ACC112 (cell line): Measurements from ENCODE around the gene DLG3.
A peak's percentile ranks its signal among the peaks of the same experiment; 100 is the strongest.
"Not testable (repeated sequence)": the region's sequence is repeated elsewhere in the genome, so short reads cannot be mapped to it uniquely, and the experiment has no call there.

Experiments used
- H2AFZ ChIP-seq: fragments of 200-600 bp; sonication (generic); one replicate; pipeline ENCODE4 v1.6.0; 2017; ENCODE audit warnings: antibody characterized with exemption, low read length; ENCODE audit not compliant: unreplicated experiment
- H3K27ac ChIP-seq: fragments of 200-600 bp; sonication (generic); 2 replicates; pipeline ENCODE4 v1.5.1; 2014; ENCODE audit warnings: low read depth, mild to moderate bottlenecking, antibody characterized with exemption, low read length, moderate library complexity
- H3K27me3 ChIP-seq: fragments of 200-600 bp; sonication (generic); 2 replicates; pipeline ENCODE4 v1.6.1; 2014; ENCODE audit warnings: mild to moderate bottlenecking, antibody characterized with exemption, low read length, moderate library complexity, mixed read lengths; ENCODE audit not compliant: insufficient read depth
- H3K36me3 ChIP-seq: fragments of 200-600 bp; sonication (generic); 2 replicates; pipeline ENCODE4 v1.6.1; 2016; ENCODE audit warnings: mild to moderate bottlenecking, antibody characterized with exemption, low read length, moderate library complexity, mixed read lengths; ENCODE audit not compliant: insufficient read depth
- H3K4me1 ChIP-seq: fragments of 200-600 bp; sonication (generic); one replicate; pipeline ENCODE4 v1.6.1; 2016; ENCODE audit warnings: low read length, mixed read lengths; ENCODE audit not compliant: insufficient read depth, unreplicated experiment, control insufficient read depth
- H3K4me3 ChIP-seq: fragments of 200-600 bp; sonication (generic); 2 replicates; pipeline ENCODE4 v1.5.1; 2014; ENCODE audit warnings: mild to moderate bottlenecking, low read depth, low read length
- H3K79me2 ChIP-seq: fragments of 200-600 bp; sonication (generic); one replicate; pipeline ENCODE4 v1.6.0; 2016; ENCODE audit warnings: low read length; ENCODE audit not compliant: control insufficient read depth, unreplicated experiment, insufficient read depth

The DLG3 gene

GRCh38 chrX:70488856-70489255 lies 44.2 kb downstream of the DLG3 start:
- Histone ChIP-seq H3K4me1 (no peaks in the 10 kb centered on the region), H3K79me2 (no peaks in the 10 kb centered on the region), H2AFZ (no peak overlapping the region), H3K36me3 (no peaks in the 10 kb centered on the region), H3K4me3 (no peak overlapping the region), H3K27ac (no peak overlapping the region), H3K27me3 (no peaks in the 10 kb centered on the region)

DNA sequence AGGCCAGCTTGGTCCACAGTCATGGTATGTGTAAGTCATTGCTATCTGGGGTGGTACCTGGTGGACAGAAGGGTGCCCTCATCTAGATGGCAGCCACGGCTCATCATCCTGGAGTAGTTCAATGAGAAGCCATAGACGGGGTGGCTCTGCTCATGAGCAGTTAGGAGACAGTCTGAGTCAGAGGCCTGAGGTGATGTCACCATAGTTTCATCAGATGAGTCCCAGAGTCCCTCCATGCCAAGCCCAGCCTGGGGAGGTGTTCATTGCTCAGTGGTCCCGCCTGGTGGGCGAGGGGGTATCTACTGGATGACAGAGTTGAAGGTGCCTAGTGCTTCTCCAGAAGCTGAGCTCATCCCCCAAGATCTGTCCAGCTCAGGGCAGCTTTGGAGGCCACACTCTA lies 49.8 kb downstream of the DLG3 start:
- Histone ChIP-seq H2AFZ (no peak overlapping the region), H3K36me3 (no peaks in the 10 kb centered on the region), H3K79me2 (no peaks in the 10 kb centered on the region), H3K27me3 (no peaks in the 10 kb centered on the region), H3K27ac (no peak overlapping the region), H3K4me3 (no peak overlapping the region), H3K4me1 (no peaks in the 10 kb centered on the region)

DNA sequence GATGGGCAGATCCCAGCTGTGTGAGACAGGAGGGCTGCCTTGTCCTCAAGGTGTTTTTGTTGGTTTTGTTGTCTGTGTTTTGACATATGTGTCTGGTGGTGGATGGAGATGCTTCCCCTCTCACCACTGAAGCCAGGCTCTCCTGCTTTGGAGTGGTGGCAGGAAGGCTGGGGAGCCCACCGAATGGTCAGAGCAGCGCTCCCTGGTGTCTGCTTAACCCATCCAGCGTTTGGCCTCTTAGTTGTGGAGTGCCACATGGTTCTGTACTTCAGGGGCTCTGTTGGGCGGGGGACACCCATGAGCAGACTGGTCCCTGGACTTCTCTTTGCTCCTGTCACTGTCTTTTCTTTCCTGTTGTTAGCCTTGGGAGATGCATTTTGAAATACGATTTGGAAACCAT lies 51.9 kb downstream of the DLG3 start:
- Histone ChIP-seq H3K4me3 (no peak overlapping the region), H2AFZ (no peak overlapping the region), H3K79me2 (no peaks in the 10 kb centered on the region), H3K36me3 (no peaks in the 10 kb centered on the region), H3K27me3 (no peaks in the 10 kb centered on the region), H3K27ac (no peak overlapping the region), H3K4me1 (no peaks in the 10 kb centered on the region)

- Histone ChIP-seq H3K4me1 (no peaks in the 10 kb centered on the region), H3K27me3 (no peaks in the 10 kb centered on the region), H3K79me2 (no peaks in the 10 kb centered on the region), H3K36me3 (no peaks in the 10 kb centered on the region), H3K27ac (no peak overlapping the region), H3K4me3 (no peak overlapping the region), H2AFZ (no peak overlapping the region)
Measured at GRCh38 chrX:70497026-70497425, 52.4 kb downstream of the DLG3 start.

GRCh38 chrX:70498129-70498528 lies 53.5 kb downstream of the DLG3 start:
- H2AFZ ChIP-seq = no peak overlapping the region
- no peaks in the 10 kb centered on the region for H3K27me3 ChIP-seq
- H3K36me3 ChIP-seq = no peaks in the 10 kb centered on the region
- H3K27ac ChIP-seq = no peak overlapping the region
- no peak overlapping the region for H3K4me3 ChIP-seq
- H3K79me2 ChIP-seq = no peaks in the 10 kb centered on the region
- H3K4me1 ChIP-seq = no peaks in the 10 kb centered on the region

GRCh38 chrX:70500826-70501225 lies 56.2 kb downstream of the DLG3 start:
- H3K36me3 ChIP-seq = no peaks in the 10 kb centered on the region
- H3K4me1 ChIP-seq = no peaks in the 10 kb centered on the region
- no peak overlapping the region for H2AFZ ChIP-seq
- no peaks in the 10 kb centered on the region for H3K27me3 ChIP-seq
- no peak overlapping the region for H3K27ac ChIP-seq
- no peaks in the 10 kb centered on the region for H3K79me2 ChIP-seq
- H3K4me3 ChIP-seq = no peak overlapping the region

- Histone ChIP-seq H3K27me3 (no peaks in the 10 kb centered on the region), H3K27ac (no peak overlapping the region), H3K4me1 (peaks cover 11% of the 10 kb centered on the region), H3K36me3 (no peaks in the 10 kb centered on the region), H2AFZ (no peak overlapping the region), H3K79me2 (no peaks in the 10 kb centered on the region), H3K4me3 (no peak overlapping the region)
Measured at GRCh38 chrX:70504772-70505450, 60.3 kb downstream of the DLG3 start.

DNA sequence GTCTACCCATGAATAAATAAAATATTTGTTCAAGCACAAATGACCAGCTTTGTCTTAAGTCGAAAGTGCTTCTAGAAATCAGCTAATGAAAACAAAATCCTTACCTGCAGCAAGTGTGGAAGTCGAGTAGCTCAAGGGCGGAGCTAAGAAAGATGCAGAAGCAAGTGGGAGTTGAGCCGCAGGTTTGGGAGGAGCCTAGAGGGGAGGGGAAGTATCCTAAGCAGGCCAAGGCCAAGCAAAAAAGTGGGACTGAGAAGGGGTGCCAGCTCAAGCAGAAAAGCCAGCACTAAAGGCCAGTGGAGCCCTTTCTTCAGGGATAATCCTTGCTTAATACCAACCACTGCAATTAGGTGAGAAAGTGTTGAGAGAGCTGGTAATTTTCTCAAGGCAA lies 60.8 kb downstream of the DLG3 start:
- Histone ChIP-seq H2AFZ (no peak overlapping the region), H3K79me2 (no peaks in the 10 kb centered on the region), H3K27me3 (no peaks in the 10 kb centered on the region), H3K4me1 (peaks cover 11% of the 10 kb centered on the region), H3K27ac (no peak overlapping the region), H3K36me3 (no peaks in the 10 kb centered on the region), H3K4me3 (no peak overlapping the region)

DNA sequence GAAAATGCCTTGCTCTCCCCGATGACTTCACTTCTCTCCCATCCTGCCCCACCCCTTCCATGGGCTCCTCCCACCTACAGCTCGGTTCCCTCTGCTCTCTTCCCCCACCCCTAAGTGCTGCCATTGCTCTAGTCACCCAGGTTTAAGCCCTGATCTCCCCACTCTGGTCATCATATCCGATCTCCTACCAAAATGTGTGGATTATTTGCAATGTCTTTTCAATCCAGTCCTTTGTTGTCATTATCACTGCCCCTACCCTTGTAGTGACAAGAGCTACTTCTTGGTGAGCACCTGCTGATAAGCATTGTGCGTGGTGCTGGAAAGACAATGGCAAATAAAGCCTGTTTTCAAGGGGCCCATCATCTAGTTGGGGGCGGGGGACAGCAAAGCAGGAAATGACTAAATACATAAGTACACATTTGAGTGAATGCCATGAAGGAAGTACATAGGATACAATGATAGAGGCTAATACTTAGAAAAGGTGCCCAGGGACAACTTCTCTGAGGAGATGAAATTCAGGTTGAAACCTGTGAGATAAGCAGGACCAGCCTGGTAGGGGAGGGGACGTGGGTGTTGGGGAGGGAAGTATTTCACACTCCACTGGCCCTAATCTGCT lies 63.8 kb downstream of the DLG3 start:
- Histone ChIP-seq H3K4me3 (no peak overlapping the region), H3K36me3 (no peaks in the 10 kb centered on the region), H2AFZ (peak overlapping the region; percentile 75), H3K27ac (no peak overlapping the region), H3K4me1 (peaks cover 11% of the 10 kb centered on the region), H3K79me2 (no peaks in the 10 kb centered on the region), H3K27me3 (no peaks in the 10 kb centered on the region)

- Histone ChIP-seq H3K4me3 (no peak overlapping the region), H2AFZ (no peak overlapping the region), H3K4me1 (peaks cover 11% of the 10 kb centered on the region), H3K36me3 (no peaks in the 10 kb centered on the region), H3K27ac (no peak overlapping the region), H3K79me2 (no peaks in the 10 kb centered on the region), H3K27me3 (no peaks in the 10 kb centered on the region)
Measured at GRCh38 chrX:70509078-70509477, 64.4 kb downstream of the DLG3 start.

DNA sequence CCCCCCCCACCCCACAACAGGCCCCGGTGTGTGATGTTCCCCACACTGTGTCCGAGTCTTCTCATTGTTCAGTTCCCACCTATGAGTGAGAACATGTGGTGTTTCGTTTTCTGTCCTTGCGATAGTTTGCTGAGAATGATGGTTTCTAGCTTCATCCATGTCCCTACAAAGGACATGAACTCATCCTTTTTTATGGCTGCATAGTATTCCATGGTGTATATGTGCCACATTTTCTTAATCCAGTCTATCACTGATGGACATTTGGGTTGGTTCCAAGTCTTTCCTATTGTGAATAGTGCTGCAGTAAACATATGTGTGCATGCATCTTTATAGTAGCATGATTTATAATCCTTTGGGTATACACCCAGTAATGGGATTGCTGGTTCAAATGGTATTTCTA lies 70.6 kb downstream of the DLG3 start:
- not testable (repeated sequence) for H3K4me3 ChIP-seq, H3K27ac ChIP-seq, H3K36me3 ChIP-seq

More for the DNA sequence above, 70.6 kb downstream of the DLG3 start:
- not testable (repeated sequence) for H3K79me2 ChIP-seq, H3K27me3 ChIP-seq, H3K4me1 ChIP-seq, H2AFZ ChIP-seq
